HG03135 (cell line): ENCODE measurements around the gene MUSK.
"Not testable (repeated sequence)": the region's sequence is repeated elsewhere in the genome, so short reads cannot be mapped to it uniquely, and the experiment has no call there.

Source experiments
- ATAC-seq: cut with Tn5 transposase; IDR thresholded peaks from one replicate; pipeline ENCODE4 v1.9.1; 2021; ENCODE audit warnings: mild to moderate bottlenecking, moderate library complexity; ENCODE audit not compliant: unreplicated experiment

MUSK gene

GRCh38 chr9:110808599-110808980, 140.0 kb downstream of the MUSK start:
- peak; percentile 94 for ATAC-seq

GRCh38 chr9:110809038-110809595, 140.5 kb downstream of the MUSK start:
- ATAC-seq = peak; percentile 48

- ATAC-seq = no peak
Observed at GRCh38 chr9:110810262-110810976, 141.8 kb downstream of the MUSK start.

GRCh38 chr9:110812886-110813285, 144.3 kb downstream of the MUSK start:
- no peak for ATAC-seq

- no peak for ATAC-seq
Observed at GRCh38 chr9:110814159-110814558, 145.6 kb downstream of the MUSK start.

GRCh38 chr9:110815361-110815760, 146.8 kb downstream of the MUSK start:
- no peak for ATAC-seq

GRCh38 chr9:110820381-110820780, 151.8 kb downstream of the MUSK start:
- no peak for ATAC-seq

GRCh38 chr9:110821064-110821463, 152.5 kb downstream of the MUSK start:
- ATAC-seq = peak; percentile 94

- ATAC-seq = not testable (repeated sequence)
Observed at GRCh38 chr9:110825129-110825528, 156.5 kb downstream of the MUSK start.

- no peak for ATAC-seq
Observed at GRCh38 chr9:110825950-110826349, 157.4 kb downstream of the MUSK start.

GRCh38 chr9:110826400-110826799, 157.8 kb downstream of the MUSK start:
- not testable (repeated sequence) for ATAC-seq

GRCh38 chr9:110828264-110828663, 159.7 kb downstream of the MUSK start:
- no peak for ATAC-seq

- no peak for ATAC-seq
Observed at GRCh38 chr9:110830495-110830894, 161.9 kb downstream of the MUSK start.

- no peak for ATAC-seq
Observed at GRCh38 chr9:110832926-110833325, 164.3 kb downstream of the MUSK start.

- ATAC-seq = no peak
Observed at GRCh38 chr9:110835404-110835803, 166.8 kb downstream of the MUSK start.

- no peak for ATAC-seq
Observed at GRCh38 chr9:110835859-110836271, 167.3 kb downstream of the MUSK start.

- no peak for ATAC-seq
Observed at GRCh38 chr9:110837401-110838005, 168.9 kb downstream of the MUSK start.

- ATAC-seq = no peak
Observed at GRCh38 chr9:110842169-110842568, 173.6 kb downstream of the MUSK start.

- no peak for ATAC-seq
Observed at GRCh38 chr9:110842986-110843385, 174.4 kb downstream of the MUSK start.

GRCh38 chr9:110844121-110844520, 175.5 kb downstream of the MUSK start:
- ATAC-seq = no peak

GRCh38 chr9:110846215-110846614, 177.6 kb downstream of the MUSK start:
- no peak for ATAC-seq

- ATAC-seq = no peak
Observed at GRCh38 chr9:110847671-110848070, 179.1 kb downstream of the MUSK start.
